Loucy (cell line): ENCODE data around the gene PDGFD.

ENCODE experiments used
- H2AFZ ChIP-seq: fragments of 200-600 bp; sonication (generic); 2 replicates; pipeline ENCODE4 v1.6.0; 2016; ENCODE audit warnings: antibody characterized with exemption, mild to moderate bottlenecking, low read length, moderate library complexity
- H3F3A ChIP-seq: fragments of 200-600 bp; 2 replicates; pipeline ENCODE4 v1.6.0; 2016; ENCODE audit warnings: antibody characterized with exemption, low read depth, mild to moderate bottlenecking
- H3K27me3 ChIP-seq: fragments of 200-600 bp; sonication (generic); 2 replicates; pipeline ENCODE4 v1.6.1; 2014; ENCODE audit warnings: low read length, mild to moderate bottlenecking; ENCODE audit not compliant: insufficient read depth, poor library complexity, severe bottlenecking
- H3K36me3 ChIP-seq: fragments of 200-600 bp; sonication (generic); 2 replicates; pipeline ENCODE4 v1.6.1; 2016; ENCODE audit warnings: low read length; ENCODE audit not compliant: insufficient read depth
- H3K4me1 ChIP-seq: fragments of 200-600 bp; sonication (generic); 2 replicates; pipeline ENCODE4 v1.5.1; 2014; ENCODE audit warnings: low read length, mild to moderate bottlenecking; ENCODE audit not compliant: insufficient read depth, poor library complexity, severe bottlenecking
- H3K4me2 ChIP-seq: fragments of 200-600 bp; sonication (generic); 2 replicates; pipeline ENCODE4 v1.6.0; 2014; ENCODE audit warnings: antibody characterized with exemption, low read length, low read depth, mild to moderate bottlenecking; ENCODE audit not compliant: poor library complexity, severe bottlenecking
- H3K4me3 ChIP-seq: fragments of 200-600 bp; sonication (generic); 2 replicates; pipeline ENCODE4 v1.5.1; 2014; ENCODE audit warnings: low read length, mild to moderate bottlenecking, mixed read lengths; ENCODE audit not compliant: poor library complexity, severe bottlenecking
- H3K79me2 ChIP-seq: fragments of 200-600 bp; sonication (generic); 2 replicates; pipeline ENCODE4 v1.6.1; 2014; ENCODE audit warnings: low read length; ENCODE audit not compliant: insufficient read depth
- H3K9ac ChIP-seq: fragments of 200-600 bp; sonication (generic); 2 replicates; pipeline ENCODE4 v1.6.0; 2014; ENCODE audit warnings: mild to moderate bottlenecking, low read depth, low read length, moderate library complexity; ENCODE audit not compliant: poor library complexity, severe bottlenecking
- H3K9me2 ChIP-seq: fragments of 200-600 bp; sonication (generic); replicated peaks from 2 replicates; pipeline ENCODE4 v1.6.1; 2016; ENCODE audit warnings: low read depth, low read length, mixed read lengths
- H3K9me3 ChIP-seq: fragments of 200-600 bp; sonication (generic); 2 replicates; pipeline ENCODE4 v1.6.1; 2014; ENCODE audit warnings: mild to moderate bottlenecking, antibody characterized with exemption, low read length, low read depth; ENCODE audit not compliant: insufficient read depth
- H4K20me1 ChIP-seq: fragments of 200-600 bp; sonication (generic); 2 replicates; pipeline ENCODE4 v1.6.0; 2014; ENCODE audit warnings: antibody characterized with exemption, low read length, mild to moderate bottlenecking; ENCODE audit not compliant: insufficient read depth, poor library complexity, severe bottlenecking
- CTCF ChIP-seq: fragments of 200-600 bp; sonication (generic); conservative IDR thresholded peaks from 2 replicates; pipeline ENCODE4 v1.5.1; 2014; ENCODE audit warnings: mild to moderate bottlenecking, antibody characterized with exemption, low read length
- EZH2phosphoT487 ChIP-seq: fragments of 200-600 bp; IDR thresholded peaks from 2 replicates; pipeline ENCODE4 v1.6.1; 2018; ENCODE audit warnings: antibody characterized with exemption, mild to moderate bottlenecking, moderate library complexity, borderline replicate concordance

Gene PDGFD

DNA sequence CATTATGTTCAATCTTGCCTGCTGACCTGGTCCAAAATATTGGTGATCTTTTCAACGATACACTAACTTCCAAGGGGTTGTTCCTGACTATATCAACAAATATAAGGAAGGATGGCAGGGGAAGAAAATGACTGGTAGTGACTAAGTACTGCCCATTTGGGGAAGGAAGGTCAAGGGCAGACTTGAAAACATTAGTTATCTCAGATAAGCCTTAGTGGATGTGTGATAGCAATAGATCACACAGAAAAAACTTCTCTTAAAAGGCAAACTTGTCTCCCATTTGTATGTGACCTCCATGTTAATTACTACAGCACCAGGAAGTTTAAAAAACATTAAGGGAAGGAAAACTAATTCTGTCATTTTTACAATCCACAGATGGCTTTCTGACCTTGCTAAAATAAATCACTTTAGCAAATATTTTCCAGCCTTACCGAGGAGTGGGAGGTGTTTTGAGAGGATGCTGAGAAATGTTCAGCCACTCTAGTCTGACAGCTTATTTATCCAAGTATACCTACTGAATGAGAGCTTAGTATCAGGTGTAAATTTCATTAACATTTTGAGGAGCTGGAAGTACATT is 215.7 kb downstream of the PDGFD start:
- Histone ChIP-seq H4K20me1 (no peaks in the 10 kb centered on the region), H3K4me3 (no peak overlapping the region), H3K9me2 (no peaks in the 10 kb centered on the region), H3K4me1 (peaks cover 15% of the 10 kb centered on the region), H3K27me3 (no peaks in the 10 kb centered on the region), H3K79me2 (no peaks in the 10 kb centered on the region), H3K9me3 (no peaks in the 10 kb centered on the region), H3K36me3 (no peaks in the 10 kb centered on the region), H3K4me2 (peak overlapping the region; percentile 17), H3K9ac (no peak overlapping the region), H2AFZ (no peak overlapping the region; the same call in 1 of the 2 replicates), H3F3A (no peaks in the 10 kb centered on the region)
- TF ChIP-seq EZH2phosphoT487: no peak
- TF ChIP-seq CTCF: no peak

- TF ChIP-seq CTCF: no peak
- TF ChIP-seq EZH2phosphoT487: no peak
- H4K20me1 ChIP-seq: no peaks in the 10 kb centered on the region
- no peaks in the 10 kb centered on the region for H3K9me3 ChIP-seq
- H3F3A ChIP-seq: no peaks in the 10 kb centered on the region
- H3K4me3 ChIP-seq: no peak overlapping the region
- no peak overlapping the region for H3K9ac ChIP-seq
- H3K4me1 ChIP-seq: peaks cover 15% of the 10 kb centered on the region
- no peaks in the 10 kb centered on the region for H3K9me2 ChIP-seq
- peak overlapping the region; percentile 17 for H3K4me2 ChIP-seq
- H3K79me2 ChIP-seq: no peaks in the 10 kb centered on the region
- no peaks in the 10 kb centered on the region for H3K27me3 ChIP-seq
- no peaks in the 10 kb centered on the region for H3K36me3 ChIP-seq
- peak overlapping the region; percentile 59; the same call in 1 of the 2 replicates for H2AFZ ChIP-seq
Observed at GRCh38 chr11:103947546-103947919, 216.4 kb downstream of the PDGFD start.

GRCh38 chr11:103946793-103947545 is 217.0 kb downstream of the PDGFD start:
- H3K9me2 ChIP-seq: no peaks in the 10 kb centered on the region
- no peak for TF ChIP-seq CTCF
- TF ChIP-seq EZH2phosphoT487: no peak
- no peaks in the 10 kb centered on the region for H3F3A ChIP-seq
- no peaks in the 10 kb centered on the region for H3K9me3 ChIP-seq
- no peak overlapping the region for H3K9ac ChIP-seq
- H4K20me1 ChIP-seq: no peaks in the 10 kb centered on the region
- peaks cover 15% of the 10 kb centered on the region for H3K4me1 ChIP-seq
- H3K4me3 ChIP-seq: no peak overlapping the region
- H3K36me3 ChIP-seq: no peaks in the 10 kb centered on the region
- H3K27me3 ChIP-seq: no peaks in the 10 kb centered on the region
- no peak overlapping the region for H3K4me2 ChIP-seq
- H3K79me2 ChIP-seq: no peaks in the 10 kb centered on the region
- H2AFZ ChIP-seq: peak overlapping the region; percentile 59; the same call in 1 of the 2 replicates
